ENCODE measurements around the gene SNED1.

SNED1 gene

GRCh38 chr2:241102239-241102803 is 103.9 kb downstream of the SNED1 start, which contains the start of gene MTERF4 (continued):
- peak; percentile 53 for TF ChIP-seq CTCF (tag by site-specific recombination; IDR thresholded peaks at IDR 0.05)
- no peak for TF ChIP-seq ZNF571 (tag by site-specific recombination; IDR thresholded peaks at IDR 0.05)
- peak; percentile 31; the same call in 1 of the 2 replicates for TF ChIP-seq EGR2 (tag by site-specific recombination; IDR thresholded peaks at IDR 0.05; ENCODE audit: low read depth)
- TF ChIP-seq ZNF223 (tag by site-specific recombination; IDR thresholded peaks at IDR 0.05), result no peak
- peak; percentile 98 for TF ChIP-seq ZFP37 (tag by site-specific recombination; IDR thresholded peaks at IDR 0.05)
- no peak for TF ChIP-seq ZNF560 (tag by site-specific recombination; IDR thresholded peaks at IDR 0.05; ENCODE audit: borderline replicate concordance)
- TF ChIP-seq ZSCAN4 (tag by site-specific recombination; IDR thresholded peaks at IDR 0.05), result peak; percentile 63; the same call in 1 of the 2 replicates
- peak; percentile 97 for TF ChIP-seq ZNF324 (tag by site-specific recombination; IDR thresholded peaks at IDR 0.05)
- TF ChIP-seq, protein P1, sequence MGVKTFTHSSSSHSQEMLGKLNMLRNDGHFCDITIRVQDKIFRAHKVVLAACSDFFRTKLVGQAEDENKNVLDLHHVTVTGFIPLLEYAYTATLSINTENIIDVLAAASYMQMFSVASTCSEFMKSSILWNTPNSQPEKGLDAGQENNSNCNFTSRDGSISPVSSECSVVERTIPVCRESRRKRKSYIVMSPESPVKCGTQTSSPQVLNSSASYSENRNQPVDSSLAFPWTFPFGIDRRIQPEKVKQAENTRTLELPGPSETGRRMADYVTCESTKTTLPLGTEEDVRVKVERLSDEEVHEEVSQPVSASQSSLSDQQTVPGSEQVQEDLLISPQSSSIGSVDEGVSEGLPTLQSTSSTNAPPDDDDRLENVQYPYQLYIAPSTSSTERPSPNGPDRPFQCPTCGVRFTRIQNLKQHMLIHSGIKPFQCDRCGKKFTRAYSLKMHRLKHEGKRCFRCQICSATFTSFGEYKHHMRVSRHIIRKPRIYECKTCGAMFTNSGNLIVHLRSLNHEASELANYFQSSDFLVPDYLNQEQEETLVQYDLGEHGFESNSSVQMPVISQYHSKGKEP (tag by site-specific recombination; IDR thresholded peaks at IDR 0.05), result 0 out of 2 replicates have a peak, but pooled peaks have one; percentile 38
- TF ChIP-seq ZNF148 (tag by site-specific recombination; IDR thresholded peaks at IDR 0.05; ENCODE audit: borderline replicate concordance), result no peak; the same call in 1 of the 2 replicates
- no peak for TF ChIP-seq MYNN (tag by site-specific recombination; IDR thresholded peaks at IDR 0.05; ENCODE audit: borderline replicate concordance)
- TF ChIP-seq, protein P2, sequence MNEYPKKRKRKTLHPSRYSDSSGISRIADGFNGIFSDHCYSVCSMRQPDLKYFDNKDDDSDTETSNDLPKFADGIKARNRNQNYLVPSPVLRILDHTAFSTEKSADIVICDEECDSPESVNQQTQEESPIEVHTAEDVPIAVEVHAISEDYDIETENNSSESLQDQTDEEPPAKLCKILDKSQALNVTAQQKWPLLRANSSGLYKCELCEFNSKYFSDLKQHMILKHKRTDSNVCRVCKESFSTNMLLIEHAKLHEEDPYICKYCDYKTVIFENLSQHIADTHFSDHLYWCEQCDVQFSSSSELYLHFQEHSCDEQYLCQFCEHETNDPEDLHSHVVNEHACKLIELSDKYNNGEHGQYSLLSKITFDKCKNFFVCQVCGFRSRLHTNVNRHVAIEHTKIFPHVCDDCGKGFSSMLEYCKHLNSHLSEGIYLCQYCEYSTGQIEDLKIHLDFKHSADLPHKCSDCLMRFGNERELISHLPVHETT (tag by site-specific recombination; IDR thresholded peaks at IDR 0.05), result peak; percentile 87
- no peak for TF ChIP-seq PRDM2 (tag by site-specific recombination; IDR thresholded peaks at IDR 0.05; ENCODE audit: borderline replicate concordance)
- TF ChIP-seq KLF8 (tag by site-specific recombination; IDR thresholded peaks at IDR 0.05), result peak; percentile 93
- TF ChIP-seq ZFHX2 (tag by site-specific recombination; conservative IDR thresholded peaks at IDR 0.05), result peak; percentile 33; the same call in 1 of the 2 replicates
- TF ChIP-seq RBAK (tag by site-specific recombination; IDR thresholded peaks at IDR 0.05), result no peak
- TF ChIP-seq ZNF214 (tag by site-specific recombination; IDR thresholded peaks at IDR 0.05; ENCODE audit: borderline replicate concordance), result no peak
- no peak for TF ChIP-seq ZNF776 (tag by site-specific recombination; IDR thresholded peaks at IDR 0.05; ENCODE audit: borderline replicate concordance)
- TF ChIP-seq, protein P3, sequence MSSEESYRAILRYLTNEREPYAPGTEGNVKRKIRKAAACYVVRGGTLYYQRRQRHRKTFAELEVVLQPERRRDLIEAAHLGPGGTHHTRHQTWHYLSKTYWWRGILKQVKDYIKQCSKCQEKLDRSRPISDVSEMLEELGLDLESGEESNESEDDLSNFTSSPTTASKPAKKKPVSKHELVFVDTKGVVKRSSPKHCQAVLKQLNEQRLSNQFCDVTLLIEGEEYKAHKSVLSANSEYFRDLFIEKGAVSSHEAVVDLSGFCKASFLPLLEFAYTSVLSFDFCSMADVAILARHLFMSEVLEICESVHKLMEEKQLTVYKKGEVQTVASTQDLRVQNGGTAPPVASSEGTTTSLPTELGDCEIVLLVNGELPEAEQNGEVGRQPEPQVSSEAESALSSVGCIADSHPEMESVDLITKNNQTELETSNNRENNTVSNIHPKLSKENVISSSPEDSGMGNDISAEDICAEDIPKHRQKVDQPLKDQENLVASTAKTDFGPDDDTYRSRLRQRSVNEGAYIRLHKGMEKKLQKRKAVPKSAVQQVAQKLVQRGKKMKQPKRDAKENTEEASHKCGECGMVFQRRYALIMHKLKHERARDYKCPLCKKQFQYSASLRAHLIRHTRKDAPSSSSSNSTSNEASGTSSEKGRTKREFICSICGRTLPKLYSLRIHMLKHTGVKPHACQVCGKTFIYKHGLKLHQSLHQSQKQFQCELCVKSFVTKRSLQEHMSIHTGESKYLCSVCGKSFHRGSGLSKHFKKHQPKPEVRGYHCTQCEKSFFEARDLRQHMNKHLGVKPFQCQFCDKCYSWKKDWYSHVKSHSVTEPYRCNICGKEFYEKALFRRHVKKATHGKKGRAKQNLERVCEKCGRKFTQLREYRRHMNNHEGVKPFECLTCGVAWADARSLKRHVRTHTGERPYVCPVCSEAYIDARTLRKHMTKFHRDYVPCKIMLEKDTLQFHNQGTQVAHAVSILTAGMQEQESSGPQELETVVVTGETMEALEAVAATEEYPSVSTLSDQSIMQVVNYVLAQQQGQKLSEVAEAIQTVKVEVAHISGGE (tag by site-specific recombination; conservative IDR thresholded peaks at IDR 0.05; ENCODE audit: low read depth), result peak; percentile 99
